Transverse colon (tissue), 4 donors: ENCODE data around the gene EPHB6. TPM values are rescaled to one million over a fixed set of nuclear protein-coding genes. Genes with fewer than 3 reads are reported as not detected.

Experiments
- DNase-seq: peaks from one replicate; pipeline ENCODE4 v3.0.0-alpha.2; 2019
- H3K27ac ChIP-seq, 4 donors: fragments of 200-600 bp; sonication (generic); 2 replicates each; pipeline ENCODE4 v1.5.1; 2016 to 2018; ENCODE audit warnings: inconsistent platforms in 4 of 4
- H3K27me3 ChIP-seq: fragments of 200-600 bp; sonication (generic); 2 replicates; pipeline ENCODE4 v1.5.1; 2017; ENCODE audit warnings: inconsistent platforms
- H3K36me3 ChIP-seq, 4 donors: fragments of 200-600 bp; sonication (generic); 2 replicates each; pipeline ENCODE4 v1.5.1; 2017 to 2019; ENCODE audit warnings: inconsistent platforms in 4 of 4
- H3K4me1 ChIP-seq, 4 donors: fragments of 200-600 bp; sonication (generic); 2 replicates each; pipeline ENCODE4 v1.5.1; 2017 to 2020; ENCODE audit warnings: inconsistent platforms in 4 of 4
- H3K4me3 ChIP-seq, 4 donors: fragments of 200-600 bp; sonication (generic); 1 replicate in 1 of 4; 2 replicates in 3 of 4; pipeline versions ENCODE4 v1.5.1 to v1.6.1; 2017 to 2019; ENCODE audit warnings: inconsistent platforms in 4 of 4
- H3K9me3 ChIP-seq, 2 donors: fragments of 200-600 bp; sonication (generic); 2 replicates each; pipeline ENCODE4 v1.5.1; 2017 to 2019; ENCODE audit warnings: inconsistent platforms in 2 of 2
- CTCF ChIP-seq, 5 experiments: fragments of 200-600 bp in 3 of 5; fragments of 450-650 bp in 2 of 5; sonication (generic) in 3 of 5; IDR thresholded peaks; 1 replicate in 2 of 5; 2 replicates in 3 of 5; pipeline ENCODE4 v1.5.1; 2016 to 2017; ENCODE audit warnings: antibody characterized with exemption in 5 of 5, inconsistent platforms in 3 of 5, mild to moderate bottlenecking in 2 of 5, moderate library complexity in 1 of 5
- EP300 ChIP-seq: sonication (generic); formaldehyde crosslinking; IDR thresholded peaks from one replicate; pipeline ENCODE4 v1.6.1; 2017; ENCODE audit warnings: antibody characterized with exemption, low read depth
- POLR2A ChIP-seq: fragments of 450-650 bp; IDR thresholded peaks from one replicate; pipeline ENCODE4 v1.6.1; 2016; ENCODE audit warnings: antibody characterized with exemption, mild to moderate bottlenecking, moderate library complexity
- POLR2AphosphoS5 ChIP-seq, 3 donors: sonication (generic); formaldehyde crosslinking; IDR thresholded peaks; one replicate each; pipeline ENCODE4 v1.6.1; 2016; ENCODE audit warnings: antibody characterized with exemption in 3 of 3
- WGBS, 2 donors: methylation state at CpG; one replicate each; pipeline ENCODE4 v1.1.5; 2018; ENCODE audit warnings: low coverage in 1 of 2; 5-methylcytosine and 5-hydroxymethylcytosine counted together
- in situ Hi-C, 4 donors: fragments of 200-750 bp; cut with MboI; loops; one replicate each; pipeline versions ENCODE4 v1.15.0 to v1.15.1; 2017; ENCODE audit warnings: low sequenced_read_pairs in 3 of 4, low pct_ligation_motif_present in 1 of 4, low pct_unique_long_range_greater_than_20kb in 1 of 4
- intact Hi-C: fragments of 100-400 bp; cut with DNase I; formaldehyde crosslinking; loops from one replicate; pipeline ENCODE4 v1.15.1; 2023; ENCODE audit warnings: low total_unique reads
- total RNA-seq, 4 donors: library from RNA; depleted of rRNA; stranded (reverse); fragments of >200 nt; gene quantifications; one replicate each; pipeline ENCODE4 v1.1.0, GENCODE V29; 2016

Gene EPHB6
- total RNA-seq, 4 donors from 2014 or later, result 2.9 to 10.2 (median 4.5) TPM

- in situ Hi-C loops, result no loop called here
- peaks cover 12% of the 10 kb centered on the region for H3K27me3 ChIP-seq
- TF ChIP-seq EP300 (no peak), CTCF (IDR thresholded peaks at IDR 0.05) (no peak), POLR2A (no peak), POLR2AphosphoS5 (IDR thresholded peaks at IDR 0.05) (no peak)
- no peaks in the 10 kb centered on the region for H3K4me1 ChIP-seq
- 54 to 57% methylated on average over 1 of the region's 1 CpG for WGBS, 2 donors
- DNase-seq, result no peak
- no peaks in the 10 kb centered on the region for H3K36me3 ChIP-seq
- no peak overlapping the region for H3K27ac ChIP-seq
- no peaks in the 10 kb centered on the region for H3K9me3 ChIP-seq
- intact Hi-C loops, result no loop called here
- H3K4me3 ChIP-seq, result no peak overlapping the region
Observed at GRCh38 chr7:142813699-142814098, 41.2 kb upstream of the EPHB6 start.

- DNase-seq, result no peak
- Histone ChIP-seq H3K9me3 (no peaks in the 10 kb centered on the region), H3K4me3 (no peak overlapping the region), H3K36me3 (no peaks in the 10 kb centered on the region), H3K4me1 (no peaks in the 10 kb centered on the region), H3K27me3 (peaks cover 15% of the 10 kb centered on the region), H3K27ac (no peak overlapping the region)
- WGBS, 2 donors, result 51 to 69% methylated on average over 2 of the region's 2 CpGs
- intact Hi-C loops, result no loop called here
- in situ Hi-C loops, result no loop called here
- TF ChIP-seq POLR2AphosphoS5 (IDR thresholded peaks at IDR 0.05), result no peak
- no peak for TF ChIP-seq POLR2A
- no peak for TF ChIP-seq CTCF (IDR thresholded peaks at IDR 0.05)
- TF ChIP-seq EP300, result no peak
Observed at GRCh38 chr7:142814451-142814850, 40.4 kb upstream of the EPHB6 start.

GRCh38 chr7:142815134-142815533 is 39.7 kb upstream of the EPHB6 start:
- Histone ChIP-seq H3K36me3 (no peaks in the 10 kb centered on the region), H3K9me3 (no peaks in the 10 kb centered on the region), H3K4me1 (no peaks in the 10 kb centered on the region), H3K27ac (no peak overlapping the region), H3K27me3 (peaks cover 15% of the 10 kb centered on the region), H3K4me3 (no peak overlapping the region)
- 77 to 83% methylated on average over 2 to 3 of the region's 3 CpGs for WGBS, 2 donors
- TF ChIP-seq EP300 (no peak), POLR2AphosphoS5 (IDR thresholded peaks at IDR 0.05) (no peak), POLR2A (no peak), CTCF (IDR thresholded peaks at IDR 0.05) (no peak)
- intact Hi-C loops (no loop called here), in situ Hi-C loops (no loop called here)
- DNase-seq, result no peak

- Histone ChIP-seq H3K27me3 (peaks cover 15% of the 10 kb centered on the region), H3K36me3 (no peaks in the 10 kb centered on the region), H3K27ac (no peak overlapping the region), H3K9me3 (no peaks in the 10 kb centered on the region), H3K4me3 (no peak overlapping the region), H3K4me1 (no peaks in the 10 kb centered on the region)
- intact Hi-C loops (no loop called here), in situ Hi-C loops (no loop called here)
- TF ChIP-seq POLR2A (no peak), CTCF (IDR thresholded peaks at IDR 0.05) (no peak), EP300 (no peak), POLR2AphosphoS5 (IDR thresholded peaks at IDR 0.05) (no peak)
- WGBS, 2 donors, result 67 to 70% methylated on average over 1 to 2 of the region's 2 CpGs
- no peak for DNase-seq
Observed at GRCh38 chr7:142817506-142817905, 37.4 kb upstream of the EPHB6 start.
